CD4-positive, alpha-beta T cell treated with Interleukin-21 for 1 hour (primary cell): ENCODE results near the gene WIPF1.
A peak's percentile ranks its signal among the peaks of the same experiment; 100 is the strongest.

Source experiments
- DNase-seq: peaks from one replicate; pipeline ENCODE4 v3.0.0-alpha.2; 2020

The WIPF1 gene

DNA sequence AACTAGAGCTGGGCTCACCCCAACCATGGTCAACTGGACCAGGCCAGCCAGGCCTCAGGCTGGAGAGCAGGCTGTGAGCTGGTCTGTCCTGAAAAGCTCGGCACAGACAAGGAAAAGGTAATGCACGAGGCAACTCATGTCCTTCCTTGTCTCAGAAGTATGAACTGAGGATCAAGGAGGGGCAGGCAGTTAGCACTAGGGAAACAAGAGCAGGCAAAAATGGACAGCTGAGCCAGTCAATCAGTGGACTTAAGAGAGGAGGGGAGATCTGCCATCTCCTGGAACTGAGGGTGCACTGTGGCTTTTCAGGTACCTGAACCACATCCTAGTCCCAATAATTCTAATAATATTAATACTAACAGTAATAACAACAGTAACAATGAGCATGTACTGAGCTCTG, 20.6 kb upstream of the WIPF1 start:
- DNase-seq, result no peak

DNA sequence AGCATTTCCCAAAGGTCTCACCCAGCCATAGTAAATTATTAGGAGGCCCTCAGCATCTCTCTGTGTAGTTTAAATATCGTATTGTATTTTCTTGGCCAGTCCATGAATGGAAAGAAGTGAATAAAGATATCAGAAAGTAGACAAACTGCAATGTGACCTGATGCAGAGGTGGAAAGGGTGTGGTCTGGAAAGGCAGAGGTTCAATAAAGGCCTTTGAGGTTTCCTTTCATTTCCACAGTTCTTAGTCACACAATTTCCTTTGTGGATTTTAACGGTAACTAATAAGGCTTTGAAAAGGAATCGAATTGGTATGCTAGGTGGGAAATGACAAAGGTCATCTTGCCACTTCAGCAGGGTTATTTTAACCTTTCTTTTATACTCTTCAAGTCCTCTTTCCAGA, 20.1 kb upstream of the WIPF1 start:
- no peak for DNase-seq

DNA sequence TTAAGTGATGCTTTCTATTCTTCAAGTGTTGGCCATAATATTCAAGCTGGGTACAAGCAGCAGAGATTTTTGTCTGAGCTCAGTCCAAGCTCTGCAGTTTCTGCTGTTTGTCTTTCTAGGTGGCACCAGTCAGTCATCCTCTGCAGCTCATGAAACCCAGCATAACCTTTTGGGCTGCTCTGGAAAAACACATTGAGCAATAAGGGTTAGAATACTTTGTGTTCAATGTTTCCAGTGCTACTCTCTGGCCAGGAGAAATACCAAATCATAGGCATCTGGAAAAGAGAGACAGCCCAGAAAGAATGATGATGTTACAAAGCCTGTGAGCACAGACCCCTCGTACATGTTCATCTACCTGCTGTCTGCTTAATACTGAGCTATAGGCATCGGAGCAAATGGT, 19.5 kb upstream of the WIPF1 start:
- DNase-seq, result no peak

DNA sequence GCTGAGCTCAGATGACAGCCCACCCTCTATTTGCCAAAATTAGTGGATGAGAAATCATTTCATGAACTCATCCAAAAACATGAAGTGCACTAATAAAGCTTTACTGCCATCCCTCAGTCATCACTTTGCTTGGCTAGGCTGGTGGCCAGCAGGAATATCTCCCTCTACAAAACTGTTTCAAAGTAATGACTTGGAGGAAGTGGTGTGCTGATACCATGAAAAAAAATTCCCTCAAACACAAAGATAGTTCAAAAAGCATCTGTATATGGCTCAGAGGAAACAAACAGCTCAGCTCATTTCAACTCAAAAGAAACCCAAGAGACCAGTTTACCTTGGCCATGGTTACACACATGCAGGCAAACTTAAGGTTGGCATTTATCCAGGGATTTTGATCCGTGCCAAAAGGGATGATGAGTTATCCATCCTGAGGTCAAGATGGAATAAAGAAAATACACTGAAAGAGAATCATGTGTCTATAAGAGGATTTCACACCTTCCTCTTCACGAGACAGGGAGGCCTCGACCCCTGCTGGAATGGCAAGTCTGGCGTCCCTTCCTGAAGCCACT, 18.4 kb upstream of the WIPF1 start:
- peak; percentile 36 for DNase-seq

DNA sequence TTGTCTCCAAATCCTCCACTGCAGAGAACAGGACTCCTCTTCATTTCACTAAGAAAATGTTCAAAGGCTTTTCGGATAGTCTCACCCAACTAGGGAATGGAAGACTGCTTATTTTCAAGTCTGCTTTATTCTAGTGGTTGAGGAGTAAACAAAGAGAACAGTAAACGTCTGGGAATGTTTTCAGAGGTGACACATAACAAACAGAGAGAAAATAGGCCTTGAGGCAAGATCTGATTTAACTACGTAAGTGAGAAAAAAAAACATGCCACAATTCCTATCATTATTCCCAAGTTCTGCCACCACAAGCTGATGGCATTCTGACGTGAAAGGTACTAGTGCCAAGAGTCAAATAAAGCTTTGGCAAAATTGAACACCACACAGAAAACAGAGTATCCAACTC, 16.7 kb upstream of the WIPF1 start:
- no peak for DNase-seq

DNA sequence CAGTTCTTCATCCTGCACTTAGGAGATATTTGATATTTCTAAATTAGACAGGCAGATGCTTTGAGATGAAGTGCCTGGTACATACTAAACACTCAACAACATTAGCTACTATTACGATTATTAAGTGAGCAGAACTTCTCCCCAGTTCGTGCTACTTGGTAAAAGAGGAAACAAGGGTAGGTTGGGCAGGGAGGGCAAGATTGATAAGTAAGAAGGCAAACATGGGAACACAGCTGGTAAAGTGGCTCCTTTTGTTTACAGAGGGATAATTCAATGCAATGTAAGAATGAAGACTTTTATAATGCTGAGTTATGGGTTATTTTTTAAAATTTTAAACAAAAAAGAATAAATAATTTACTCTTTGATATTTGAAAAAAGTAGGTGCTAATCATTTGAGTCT, 15.9 kb upstream of the WIPF1 start:
- DNase-seq, result no peak

DNA sequence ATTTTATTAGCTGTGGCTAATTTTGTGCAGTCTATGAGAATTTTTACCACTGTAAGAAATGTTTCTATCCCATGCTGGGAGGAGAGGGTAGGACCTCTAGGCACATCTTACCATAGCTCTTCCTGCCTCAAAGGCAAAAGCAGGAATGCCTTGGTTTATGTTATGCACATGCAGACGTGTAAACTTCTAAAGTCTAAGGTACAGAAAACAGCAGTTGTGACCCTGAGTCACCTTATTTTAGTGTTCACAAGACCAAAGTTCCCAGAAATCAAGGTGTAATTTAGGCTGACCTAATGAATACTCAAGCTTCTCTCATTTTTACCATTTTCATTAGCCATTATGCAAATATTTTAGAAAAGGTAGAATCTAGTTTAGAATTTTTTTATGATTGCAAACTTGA, 15.4 kb upstream of the WIPF1 start:
- DNase-seq, result no peak

DNA sequence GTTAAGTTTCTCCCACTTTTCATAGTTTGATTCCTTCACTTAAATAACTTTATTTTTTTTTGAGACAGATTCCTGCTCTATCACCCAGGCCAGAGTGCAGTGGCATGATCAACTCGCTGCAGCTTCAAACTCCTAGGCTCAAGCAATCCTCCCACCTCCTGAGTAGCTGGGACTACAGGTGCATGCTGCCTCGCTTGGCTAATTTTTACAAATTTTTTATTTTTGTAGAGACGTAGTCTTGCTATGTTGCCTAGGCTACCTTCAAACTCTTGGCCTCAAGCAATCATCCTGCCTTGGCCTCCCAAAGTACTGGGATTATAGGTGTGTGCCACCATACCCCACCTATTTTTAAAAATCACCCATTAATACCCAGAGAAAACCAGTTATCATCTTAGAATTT, 14.2 kb upstream of the WIPF1 start:
- no peak for DNase-seq

DNA sequence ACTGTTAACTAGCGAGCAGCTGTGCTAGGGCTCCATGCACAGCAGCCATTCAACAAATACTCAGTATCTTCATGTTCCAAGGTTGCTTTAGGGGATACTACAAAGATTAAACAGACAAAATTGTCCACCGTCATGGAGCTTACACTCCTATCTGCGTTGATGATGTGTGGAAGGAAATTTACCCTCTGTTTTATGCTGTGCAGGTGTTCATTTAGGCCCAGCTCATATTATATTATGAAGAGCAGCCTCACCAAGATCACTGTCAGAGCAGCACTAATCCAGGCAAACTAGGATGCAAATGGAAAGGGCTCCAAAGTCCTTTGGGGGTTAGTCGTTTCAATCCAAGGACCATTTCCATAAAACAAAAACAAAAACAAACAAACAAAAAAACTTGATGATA, 13.4 kb upstream of the WIPF1 start:
- DNase-seq, result no peak

DNA sequence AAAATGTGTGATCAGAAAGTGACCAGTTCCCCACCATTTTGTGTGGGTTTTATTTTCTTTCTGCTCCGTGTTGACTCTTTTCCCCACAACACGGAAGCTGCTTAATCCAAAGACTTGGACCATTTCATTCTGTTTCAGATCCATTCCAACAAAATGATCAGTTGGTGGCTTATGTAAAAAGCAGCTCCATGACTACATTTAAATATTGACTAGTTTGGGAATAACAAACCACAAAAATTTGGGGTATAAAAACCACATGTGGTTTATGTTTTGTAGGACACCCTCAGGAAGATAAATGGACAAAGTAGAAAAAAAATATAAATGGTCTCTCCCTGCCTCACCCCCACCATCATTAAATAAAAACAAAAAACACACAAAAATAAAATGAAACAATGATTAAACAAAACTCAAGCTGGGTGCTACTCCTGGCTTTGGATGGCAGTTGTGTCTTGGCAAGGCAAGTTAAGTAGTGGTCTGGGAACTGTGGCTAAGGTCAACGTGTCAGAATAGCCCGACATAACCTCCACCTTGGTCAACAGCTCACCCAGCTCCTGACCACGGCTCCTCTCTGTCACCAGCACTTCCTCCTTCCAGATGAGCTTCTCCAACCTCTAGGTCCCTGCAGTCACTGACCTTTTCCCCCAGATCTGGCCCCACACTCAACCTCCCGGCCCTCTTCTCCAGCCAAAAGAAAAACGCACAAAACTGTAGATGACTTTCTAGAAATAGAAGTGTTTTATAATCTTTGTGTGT, 12.8 kb upstream of the WIPF1 start:
- no peak for DNase-seq

DNA sequence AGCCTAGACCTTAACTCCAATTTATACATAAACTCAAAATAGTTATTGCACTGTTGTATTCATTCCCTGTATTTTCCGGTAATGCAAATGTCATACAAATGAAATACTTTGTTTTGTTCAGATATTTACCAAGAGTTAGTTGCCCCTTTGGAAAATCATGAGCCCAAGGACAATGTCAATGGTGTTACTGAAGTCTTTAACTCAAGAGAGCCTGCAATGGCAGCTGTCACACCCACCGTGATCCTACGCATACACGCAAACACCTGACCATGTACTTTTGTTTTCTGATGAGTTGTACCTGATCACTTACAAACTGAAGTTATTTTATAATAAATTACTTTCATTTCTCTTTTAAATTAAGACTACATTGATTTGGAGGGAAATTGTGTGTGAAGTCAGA, 11.7 kb upstream of the WIPF1 start:
- no peak for DNase-seq

DNA sequence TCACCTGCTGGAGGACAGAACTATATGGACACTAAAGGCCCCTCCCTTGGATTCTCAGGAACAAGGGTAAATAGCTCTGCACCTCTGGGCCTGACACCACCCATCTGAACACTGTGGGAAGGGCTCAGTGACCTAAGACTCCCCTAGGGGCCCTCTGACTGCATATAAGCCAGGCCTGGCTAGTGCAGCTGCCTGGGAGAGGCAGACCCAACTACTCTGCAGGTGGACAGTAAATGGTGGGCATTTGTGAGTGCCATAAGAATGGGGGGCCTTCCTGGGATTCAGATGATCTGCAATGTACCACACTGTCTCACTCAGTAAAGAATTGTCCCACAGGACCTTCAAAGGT, 11.2 kb upstream of the WIPF1 start:
- DNase-seq, result no peak

DNA sequence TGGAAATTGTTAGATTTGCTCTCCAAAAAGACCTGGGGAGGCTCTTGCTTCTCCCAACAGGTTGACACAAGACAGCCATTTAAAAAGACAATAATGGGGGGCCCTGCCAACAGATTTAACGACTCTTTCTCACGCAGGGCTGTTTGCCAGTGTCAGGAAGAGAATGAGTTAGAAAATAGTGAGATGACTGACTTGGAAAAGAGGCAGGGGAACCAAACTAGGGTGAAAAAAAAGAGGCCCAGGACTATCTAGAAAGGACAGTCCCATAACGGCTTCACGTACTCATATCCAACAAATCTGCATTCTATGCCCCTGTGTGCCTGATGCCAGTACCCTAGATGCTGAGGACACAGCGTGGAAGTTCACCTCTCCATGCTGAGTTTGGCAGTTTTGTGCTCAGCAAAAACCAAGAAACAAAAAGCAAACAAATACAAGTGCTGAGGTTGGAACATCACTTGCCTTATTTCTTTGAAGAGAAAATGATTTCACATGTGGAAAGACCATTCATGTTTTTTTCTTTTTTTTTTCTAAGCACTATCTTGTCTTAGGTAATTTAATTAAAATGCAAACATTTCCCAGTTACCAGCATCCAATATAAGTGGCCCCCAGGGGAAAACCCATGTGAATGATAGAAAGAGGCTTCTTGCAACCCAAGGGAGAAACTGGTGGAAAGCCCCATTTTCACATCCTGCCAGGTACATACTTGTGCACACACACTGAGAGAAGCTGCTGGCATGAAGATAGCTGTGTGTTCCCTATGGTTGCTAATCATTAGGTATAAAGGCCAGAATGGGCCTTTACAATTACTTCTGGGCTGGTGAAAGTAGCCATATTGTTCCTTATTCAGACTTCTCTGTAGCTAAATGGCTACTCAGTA, 10.6 kb upstream of the WIPF1 start:
- peak; percentile 79 for DNase-seq

DNA sequence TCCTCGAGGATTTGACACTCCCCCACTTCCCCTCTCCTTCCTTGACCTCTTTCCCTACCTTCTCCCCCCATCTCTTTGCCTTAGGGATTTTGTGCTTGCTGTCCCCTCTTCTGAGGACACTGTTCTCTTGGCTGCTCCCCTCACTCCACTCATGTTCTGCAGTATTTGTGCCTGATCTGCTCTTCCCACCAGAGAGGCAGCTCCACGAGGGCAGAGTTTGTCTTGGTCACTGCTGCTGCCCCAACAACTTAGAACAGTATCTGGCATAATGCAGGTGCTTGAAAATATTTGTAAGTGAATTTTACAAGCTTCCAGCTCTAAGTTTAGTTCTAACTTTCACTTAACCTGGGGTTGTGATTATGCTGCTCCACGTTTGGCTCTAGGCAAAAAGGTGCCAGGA, 10.0 kb upstream of the WIPF1 start:
- no peak for DNase-seq

DNA sequence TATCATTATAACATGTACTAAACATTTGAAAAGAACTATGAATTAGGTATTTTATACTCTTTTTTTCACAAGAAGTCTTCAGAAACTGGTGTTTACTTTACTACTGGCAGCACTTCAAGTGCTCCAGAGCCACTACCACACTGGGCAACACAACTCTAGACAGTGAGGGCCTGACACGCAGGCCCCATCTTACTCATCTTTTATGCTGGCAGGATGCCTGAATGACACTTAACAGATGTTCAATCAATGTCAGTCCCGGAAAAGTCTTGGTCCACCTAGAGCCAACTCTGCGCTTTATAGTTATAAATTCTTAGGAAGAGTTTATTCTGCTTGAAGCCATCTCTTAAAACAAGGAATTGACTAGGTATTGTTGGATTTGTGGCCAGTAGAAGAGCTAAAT, 8.7 kb upstream of the WIPF1 start:
- DNase-seq, result peak; percentile 43

DNA sequence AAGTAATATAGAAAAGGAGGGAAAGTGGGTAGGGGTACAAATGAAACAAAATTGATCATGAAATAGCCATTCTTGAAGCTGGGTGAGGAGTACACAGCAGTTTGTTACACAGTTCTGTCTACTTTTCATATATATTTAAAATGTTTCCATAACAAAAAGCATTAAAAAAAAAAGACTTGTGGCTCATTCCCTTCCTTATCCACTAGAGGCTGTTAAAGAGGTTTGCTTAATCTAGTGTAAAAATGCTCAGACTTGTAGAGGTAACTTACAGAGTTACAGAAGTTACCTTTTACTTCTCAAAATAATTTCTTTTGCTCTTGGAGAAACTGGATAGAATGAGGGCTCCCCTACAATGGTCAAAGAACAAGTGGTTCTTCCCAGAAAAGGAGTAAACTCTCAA, 8.1 kb upstream of the WIPF1 start:
- peak; percentile 43 for DNase-seq

DNA sequence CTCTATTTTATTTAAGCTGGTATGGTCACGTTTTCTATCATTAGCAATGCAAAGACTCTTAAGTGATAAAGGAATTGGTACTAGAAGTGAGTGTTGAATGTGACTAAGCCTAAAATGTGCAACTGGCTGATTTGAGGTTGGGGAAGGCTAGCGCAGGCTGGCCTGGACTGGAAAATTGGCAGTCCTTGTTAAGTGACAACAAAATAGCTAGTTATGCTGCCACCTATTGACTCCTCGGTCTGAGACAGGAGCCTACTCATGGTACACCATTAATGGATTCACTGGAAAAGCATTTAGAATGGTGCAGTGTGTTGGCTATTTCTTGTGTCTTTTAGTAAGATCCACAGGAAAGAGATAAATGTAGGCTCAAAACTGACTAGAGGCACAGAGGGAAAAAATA, 5.7 kb upstream of the WIPF1 start:
- DNase-seq, result peak; percentile 75

DNA sequence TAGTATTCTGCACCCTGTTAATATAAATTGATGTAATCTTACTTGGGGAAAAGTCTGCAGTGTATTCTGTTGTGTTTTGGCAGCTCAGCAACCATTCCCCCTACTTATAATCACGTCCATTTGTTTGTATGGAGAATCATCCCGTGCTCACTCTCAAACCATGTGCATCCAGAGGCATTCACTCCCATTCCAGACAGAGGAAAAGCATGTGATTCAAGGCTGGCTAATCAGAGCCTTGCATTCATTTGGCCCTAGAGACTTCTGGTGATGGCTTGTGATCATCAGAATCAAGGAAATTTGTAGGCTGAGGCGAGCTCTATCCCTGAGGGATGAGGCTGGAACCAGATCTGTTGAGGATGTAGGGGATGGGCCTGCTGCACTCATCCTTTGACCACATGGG, 5.1 kb upstream of the WIPF1 start:
- DNase-seq, result no peak

DNA sequence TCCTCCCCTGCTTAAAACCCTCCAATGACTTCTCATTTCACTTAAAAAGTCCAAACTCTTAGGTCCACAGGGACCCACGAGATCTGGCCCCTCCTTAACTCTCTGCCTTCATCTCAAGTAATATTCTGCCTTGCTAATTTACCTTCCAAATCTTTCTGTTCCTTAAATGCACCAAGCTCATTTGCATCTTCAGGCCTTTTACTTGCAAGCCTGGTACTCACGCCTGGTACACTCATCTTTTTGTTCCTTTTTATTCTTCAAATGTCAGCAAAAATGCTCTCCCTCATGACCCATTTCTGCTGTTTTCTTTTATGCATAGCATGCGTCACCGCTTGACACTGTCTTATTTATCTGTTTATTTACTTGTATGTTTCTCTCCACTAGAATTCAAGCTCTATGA, 2.7 kb upstream of the WIPF1 start:
- peak; percentile 48 for DNase-seq

DNA sequence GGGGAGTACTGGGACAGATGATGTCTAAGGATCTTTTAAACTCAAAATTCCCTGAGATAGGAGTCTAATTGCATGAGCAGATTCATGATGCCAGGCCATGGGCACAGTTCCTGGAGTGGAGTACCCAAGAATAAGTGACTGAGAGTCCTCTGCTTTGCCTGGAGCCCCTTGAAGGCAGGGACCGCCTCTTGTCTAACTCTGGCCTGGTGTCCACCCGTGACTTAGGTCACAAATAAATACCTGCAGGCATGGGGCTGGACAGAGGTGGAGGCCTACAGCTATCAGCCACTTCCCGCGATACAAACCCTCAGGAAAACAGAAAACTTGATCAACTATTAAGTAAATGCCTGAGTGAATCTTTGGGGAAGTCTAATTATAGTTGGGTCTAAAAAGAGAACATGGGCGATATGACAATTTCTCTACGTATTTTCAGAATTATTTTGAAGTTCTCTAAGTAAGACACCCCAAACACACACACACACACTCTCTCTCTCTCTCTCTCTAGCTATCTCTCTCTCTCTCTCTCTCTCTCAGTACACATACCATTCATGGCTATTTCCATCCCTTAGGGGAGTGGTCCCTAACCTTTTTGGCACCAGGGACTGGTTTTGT, 1.8 kb upstream of the WIPF1 start:
- DNase-seq, result no peak

DNA sequence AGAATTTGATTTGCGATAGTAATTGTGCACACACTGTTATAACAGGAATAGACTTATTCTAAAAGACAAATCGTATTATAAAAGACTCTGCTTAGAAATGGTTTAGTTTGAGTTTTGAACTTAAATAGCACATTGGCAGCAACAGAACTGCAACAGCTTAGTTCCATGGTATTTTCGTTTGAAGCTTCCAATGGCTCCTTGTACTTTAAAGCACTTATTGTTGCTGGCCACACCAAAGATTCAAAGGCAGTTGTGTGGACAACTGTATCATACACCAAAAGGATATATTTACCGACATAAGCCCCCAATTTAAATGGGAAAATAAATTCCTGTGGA, 627 bp downstream of the WIPF1 start:
- DNase-seq, result peak; percentile 43

DNA sequence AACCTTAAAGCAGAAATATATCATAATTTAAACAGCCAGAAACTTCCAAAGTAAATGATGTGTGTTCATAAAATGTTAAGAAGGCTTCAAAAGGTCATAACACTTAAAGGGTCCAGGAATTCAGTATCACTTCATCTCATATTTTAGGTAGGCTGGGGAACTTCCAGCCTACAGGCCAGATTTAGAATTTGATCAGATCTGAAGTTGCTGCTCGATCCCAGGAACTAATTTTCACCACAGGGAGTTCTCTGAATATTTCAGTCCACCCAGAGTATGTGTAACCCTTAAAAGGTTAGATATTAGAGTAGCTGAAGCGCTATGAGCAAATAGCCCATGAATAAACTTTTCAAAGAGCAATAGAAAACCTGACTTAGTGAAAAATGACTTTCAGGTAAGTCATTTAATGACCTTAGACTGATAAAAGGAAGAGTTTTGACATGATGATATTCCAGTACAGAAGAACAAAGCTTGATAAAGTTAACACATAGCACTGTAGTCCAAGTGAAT, 1.7 kb downstream of the WIPF1 start:
- peak; percentile 56 for DNase-seq

DNA sequence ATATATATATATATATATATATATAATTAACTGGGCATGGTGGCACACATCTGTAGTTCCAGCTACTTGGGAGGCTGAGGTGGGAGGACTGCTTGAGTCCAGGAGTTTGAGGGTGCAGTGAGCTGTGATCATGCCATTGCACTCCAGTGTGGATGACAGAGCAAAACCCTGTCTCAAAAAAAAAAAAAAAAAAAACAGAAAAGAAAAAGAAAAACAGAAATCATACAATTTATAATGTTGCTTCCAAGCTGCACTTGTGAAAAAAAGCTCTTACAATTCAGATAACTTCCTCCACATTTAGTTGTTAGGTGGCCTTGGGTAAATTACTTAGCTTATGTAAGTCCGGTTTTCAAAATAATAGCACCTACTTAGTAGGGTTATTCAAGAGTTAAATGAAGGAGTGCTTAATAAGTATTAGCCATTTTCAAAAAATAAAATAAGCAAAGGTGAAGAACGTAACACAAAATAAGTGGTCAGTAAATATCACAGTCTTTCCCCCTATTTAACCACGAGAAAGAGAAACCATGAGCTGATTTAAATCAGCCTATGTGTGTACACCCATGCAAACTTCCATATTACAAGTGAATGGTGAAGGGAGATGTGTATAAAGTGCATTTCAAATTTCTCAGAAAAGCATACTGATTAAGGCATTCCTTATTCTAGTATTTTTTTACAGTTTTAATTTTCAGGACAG, 2.3 kb downstream of the WIPF1 start:
- peak; percentile 56 for DNase-seq
